Chondrocyte (in vitro differentiated cells): Measurements from ENCODE around the gene GJB1. TPM values are rescaled to one million over a fixed set of nuclear protein-coding genes. Genes with fewer than 3 reads are reported as not detected.

ENCODE experiments used
- DNase-seq: peaks from one replicate; pipeline ENCODE4 v3.0.0; 2021; ENCODE audit warnings: mixed read lengths, low spot score
- H3K27ac Mint-ChIP-seq: one replicate; pipeline ENCODE4 v1.8.0; 2021; ENCODE audit warnings: mild to moderate bottlenecking, moderate library complexity, mixed read lengths; ENCODE audit not compliant: unreplicated experiment
- H3K27me3 Mint-ChIP-seq: 2 replicates; pipeline ENCODE4 v1.8.0; 2021; ENCODE audit warnings: low read depth, mixed read lengths
- H3K36me3 Mint-ChIP-seq: 2 replicates; pipeline ENCODE4 v1.8.0; 2021; ENCODE audit warnings: low read depth, mixed read lengths
- H3K4me1 Mint-ChIP-seq: 2 replicates; pipeline ENCODE4 v1.8.0; 2021; ENCODE audit warnings: low read depth, mild to moderate bottlenecking, mixed read lengths
- H3K4me3 Mint-ChIP-seq: one replicate; pipeline ENCODE4 v1.8.0; 2021; ENCODE audit warnings: mild to moderate bottlenecking, moderate library complexity, mixed read lengths; ENCODE audit not compliant: unreplicated experiment
- H3K9me3 Mint-ChIP-seq: 2 replicates; pipeline ENCODE4 v1.8.0; 2021; ENCODE audit warnings: low read depth, mixed read lengths
- CTCF ChIP-seq: fragments of 200-600 bp; sonication (generic); IDR thresholded peaks from 2 replicates; pipeline ENCODE4 v1.5.0; 2021; ENCODE audit warnings: antibody characterized with exemption, mild to moderate bottlenecking, moderate library complexity
- total RNA-seq: library from RNA; stranded (reverse); gene quantifications from 3 replicates; pipeline ENCODE4 v1.2.1, GENCODE V29; 2021

GJB1 gene
- total RNA-seq, 1 donor from 2014 or later, result not detected

DNA sequence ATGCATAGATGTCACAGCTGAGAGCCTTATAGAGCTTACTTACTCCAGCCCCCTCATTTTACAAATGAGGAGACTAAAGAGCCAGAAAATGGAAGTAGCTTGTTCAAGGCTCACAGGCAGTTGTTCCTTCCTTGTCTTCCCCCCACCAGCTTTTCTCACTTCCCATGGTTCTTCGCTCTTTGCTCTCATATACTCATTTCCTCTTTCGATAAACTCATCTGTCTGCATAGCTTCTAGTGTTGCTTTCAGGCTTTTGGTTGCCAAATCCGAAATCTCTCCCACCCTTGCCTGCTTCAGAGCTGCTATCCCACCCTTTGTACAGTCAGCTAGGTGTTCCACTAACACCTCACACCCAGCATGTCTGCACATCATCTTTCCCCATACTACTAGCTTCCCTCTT lies 25.0 kb upstream of the GJB1 start:
- no peak for TF ChIP-seq CTCF
- Mint-ChIP-seq H3K27me3 (no peaks in the 10 kb centered on the region), H3K9me3 (peaks cover 7% of the 10 kb centered on the region), H3K36me3 (no peaks in the 10 kb centered on the region), H3K27ac (no peak overlapping the region), H3K4me1 (no peaks in the 10 kb centered on the region), H3K4me3 (no peak overlapping the region)
- DNase-seq, result no peak

DNA sequence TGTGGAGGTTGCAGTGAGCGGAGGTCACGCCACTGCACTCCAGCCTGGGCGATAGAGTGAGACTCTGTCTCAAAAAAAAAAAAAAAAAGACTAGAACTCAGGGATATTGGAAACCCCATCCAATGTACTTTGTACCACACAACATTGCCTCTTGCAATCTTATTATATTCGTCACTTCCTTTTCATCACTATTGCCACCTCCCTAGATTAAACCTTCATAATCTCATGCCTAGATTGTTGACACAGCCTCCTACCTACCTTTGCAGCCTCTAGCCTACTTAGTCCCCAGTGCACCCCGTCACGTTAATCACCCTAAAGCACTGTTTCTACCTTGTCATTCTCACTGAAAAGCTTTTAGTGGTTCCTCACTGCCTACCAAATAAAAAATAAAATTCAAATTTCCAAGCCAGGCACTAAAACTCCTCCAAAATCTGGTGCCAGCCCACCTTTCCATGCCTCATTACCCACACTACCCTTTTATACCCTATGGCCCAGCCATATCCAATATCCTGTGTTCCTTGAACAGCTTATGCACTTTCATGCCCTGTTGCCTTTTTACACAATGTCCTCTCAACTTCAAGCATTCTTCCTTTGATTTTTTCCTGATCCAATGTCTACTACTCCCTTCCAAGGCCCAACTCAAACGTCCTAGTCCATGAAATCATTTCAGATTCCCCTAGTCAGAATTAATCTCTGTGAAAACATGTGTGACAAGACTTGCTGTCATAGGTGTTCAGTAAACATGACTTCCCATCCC lies 23.6 kb upstream of the GJB1 start:
- H3K27me3 Mint-ChIP-seq, result no peaks in the 10 kb centered on the region
- no peaks in the 10 kb centered on the region for H3K36me3 Mint-ChIP-seq
- no peak for TF ChIP-seq CTCF
- no peak overlapping the region for H3K4me3 Mint-ChIP-seq
- DNase-seq, result no peak
- H3K9me3 Mint-ChIP-seq, result peaks cover 7% of the 10 kb centered on the region
- H3K4me1 Mint-ChIP-seq, result no peaks in the 10 kb centered on the region
- H3K27ac Mint-ChIP-seq, result no peak overlapping the region

- Mint-ChIP-seq H3K36me3 (no peaks in the 10 kb centered on the region), H3K27ac (no peak overlapping the region), H3K4me3 (no peak overlapping the region), H3K9me3 (peaks cover 4% of the 10 kb centered on the region), H3K27me3 (peaks cover 1% of the 10 kb centered on the region), H3K4me1 (no peaks in the 10 kb centered on the region)
- no peak for DNase-seq
- no peak for TF ChIP-seq CTCF
Observed at GRCh38 chrX:71210816-71211215, 12.2 kb upstream of the GJB1 start.

DNA sequence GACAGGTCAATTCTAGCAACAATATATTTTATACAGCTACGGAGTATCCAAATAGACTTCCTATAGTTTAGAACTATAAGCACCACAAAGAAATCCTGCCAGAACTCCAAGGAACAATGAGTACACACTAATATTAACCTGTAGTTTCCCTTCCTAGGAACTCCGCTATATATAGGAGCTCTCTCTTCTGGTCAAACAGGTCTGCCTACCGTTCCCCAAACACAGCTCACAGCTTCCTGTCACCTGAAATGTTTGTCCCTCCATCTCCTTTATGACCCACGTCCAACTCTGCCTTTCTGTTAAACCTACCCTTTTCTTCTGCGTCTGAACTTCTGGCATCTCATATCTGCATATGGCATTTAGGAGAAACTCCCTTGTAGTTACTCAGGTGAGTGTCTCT lies 10.5 kb upstream of the GJB1 start:
- no peak overlapping the region for H3K27ac Mint-ChIP-seq
- H3K36me3 Mint-ChIP-seq, result no peaks in the 10 kb centered on the region
- no peak for TF ChIP-seq CTCF
- H3K27me3 Mint-ChIP-seq, result peaks cover 3% of the 10 kb centered on the region
- no peak for DNase-seq
- peaks cover 4% of the 10 kb centered on the region for H3K9me3 Mint-ChIP-seq
- H3K4me3 Mint-ChIP-seq, result no peak overlapping the region
- H3K4me1 Mint-ChIP-seq, result no peaks in the 10 kb centered on the region

DNA sequence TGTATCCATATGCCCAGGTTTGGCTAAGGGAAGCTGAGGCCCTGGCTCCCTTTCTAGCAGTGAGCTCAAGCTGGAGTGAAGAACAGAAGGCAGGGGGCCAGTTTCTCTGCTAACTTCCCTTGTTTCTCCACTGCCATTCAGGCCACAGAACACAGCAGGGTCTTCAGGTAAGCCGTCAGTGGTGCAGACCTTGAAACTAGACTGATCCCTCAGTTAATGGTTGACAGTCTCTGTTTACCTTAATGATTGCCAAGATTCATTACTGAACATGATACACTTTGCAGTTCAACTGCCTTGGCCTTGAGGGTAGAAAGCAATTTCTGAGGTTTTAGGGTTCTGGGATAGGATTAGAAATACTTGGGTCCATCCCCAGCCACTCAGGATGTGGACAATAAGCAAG lies 8.9 kb upstream of the GJB1 start:
- H3K4me1 Mint-ChIP-seq, result no peaks in the 10 kb centered on the region
- peaks cover 3% of the 10 kb centered on the region for H3K27me3 Mint-ChIP-seq
- peaks cover 4% of the 10 kb centered on the region for H3K9me3 Mint-ChIP-seq
- H3K27ac Mint-ChIP-seq, result no peak overlapping the region
- DNase-seq, result no peak
- no peak overlapping the region for H3K4me3 Mint-ChIP-seq
- no peak for TF ChIP-seq CTCF
- H3K36me3 Mint-ChIP-seq, result no peaks in the 10 kb centered on the region
